ENCODE data around the gene PHLPP1. TPM values are rescaled to one million over a fixed set of nuclear protein-coding genes. Genes with fewer than 3 reads are reported as not detected.

PHLPP1 gene
- total and polyA plus RNA-seq, 9 donors: 4.4 to 15.9 (median 12.0) TPM

- intact Hi-C loops (cut with DNase I): loop anchor here in 1 of 4 donors (5.0 kb wide), 1 partner anchor 43 kb away; no protein-coding TSS in a partner anchor
- Histone ChIP-seq H3K27me3 (no peaks in the 10 kb centered on the region), H3K27ac (no peak overlapping the region), H3K9me3 (no peaks in the 10 kb centered on the region), H3K4me3 (no peak overlapping the region), H3K36me3 (no peaks in the 10 kb centered on the region), H3K4me1 (ENCODE audit: insufficient read depth) (no peaks in the 10 kb centered on the region)
- 73 to 89% (median 89%) methylated on average over 4 of the region's 4 CpGs for WGBS, 3 donors
- DNase-seq: no peak
- TF ChIP-seq, protein P1, sequence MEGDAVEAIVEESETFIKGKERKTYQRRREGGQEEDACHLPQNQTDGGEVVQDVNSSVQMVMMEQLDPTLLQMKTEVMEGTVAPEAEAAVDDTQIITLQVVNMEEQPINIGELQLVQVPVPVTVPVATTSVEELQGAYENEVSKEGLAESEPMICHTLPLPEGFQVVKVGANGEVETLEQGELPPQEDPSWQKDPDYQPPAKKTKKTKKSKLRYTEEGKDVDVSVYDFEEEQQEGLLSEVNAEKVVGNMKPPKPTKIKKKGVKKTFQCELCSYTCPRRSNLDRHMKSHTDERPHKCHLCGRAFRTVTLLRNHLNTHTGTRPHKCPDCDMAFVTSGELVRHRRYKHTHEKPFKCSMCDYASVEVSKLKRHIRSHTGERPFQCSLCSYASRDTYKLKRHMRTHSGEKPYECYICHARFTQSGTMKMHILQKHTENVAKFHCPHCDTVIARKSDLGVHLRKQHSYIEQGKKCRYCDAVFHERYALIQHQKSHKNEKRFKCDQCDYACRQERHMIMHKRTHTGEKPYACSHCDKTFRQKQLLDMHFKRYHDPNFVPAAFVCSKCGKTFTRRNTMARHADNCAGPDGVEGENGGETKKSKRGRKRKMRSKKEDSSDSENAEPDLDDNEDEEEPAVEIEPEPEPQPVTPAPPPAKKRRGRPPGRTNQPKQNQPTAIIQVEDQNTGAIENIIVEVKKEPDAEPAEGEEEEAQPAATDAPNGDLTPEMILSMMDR (IDR thresholded peaks at IDR 0.05): no peak
- TF ChIP-seq EP300 (IDR thresholded peaks at IDR 0.05): no peak
Observed at GRCh38 chr18:62834715-62835114, 119.4 kb downstream of the PHLPP1 start.

DNA sequence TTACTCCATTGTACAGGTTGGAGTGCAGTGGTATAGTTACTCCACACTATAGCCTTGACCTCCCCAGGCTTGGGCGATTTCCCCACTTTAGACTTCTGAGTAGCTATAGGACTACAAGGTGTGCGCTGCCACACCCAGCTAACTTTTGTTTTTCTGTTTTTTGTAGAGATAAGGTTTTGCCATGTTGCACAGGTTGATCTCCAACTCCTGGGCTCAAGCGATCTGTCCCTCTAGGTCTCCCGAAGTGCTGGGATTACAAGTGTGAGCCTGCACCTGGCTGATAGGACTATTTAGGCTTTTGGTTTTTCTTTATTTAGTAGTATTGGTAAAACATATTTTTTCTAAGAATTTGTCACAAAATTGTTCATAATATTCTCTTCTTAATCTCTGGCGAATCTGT is 121.7 kb downstream of the PHLPP1 start:
- Histone ChIP-seq H3K27ac (no peak overlapping the region), H3K4me3 (no peak overlapping the region), H3K36me3 (no peaks in the 10 kb centered on the region), H3K9me3 (no peaks in the 10 kb centered on the region), H3K27me3 (no peaks in the 10 kb centered on the region), H3K4me1 (ENCODE audit: insufficient read depth) (no peaks in the 10 kb centered on the region)
- TF ChIP-seq, protein P1 (IDR thresholded peaks at IDR 0.05): no peak
- no peak for TF ChIP-seq EP300 (IDR thresholded peaks at IDR 0.05)
- intact Hi-C loops (cut with DNase I): loop anchor here in 1 of 4 donors (5.0 kb wide), 1 partner anchor 40 kb away; no protein-coding TSS in a partner anchor
- DNase-seq: no peak
- 97 to 99% (median 98%) methylated on average over 5 of the region's 5 CpGs for WGBS, 3 donors

- no peak for TF ChIP-seq EP300 (IDR thresholded peaks at IDR 0.05)
- TF ChIP-seq, protein P1 (IDR thresholded peaks at IDR 0.05): no peak
- no peak for TF ChIP-seq POLR2A (IDR thresholded peaks at IDR 0.05)
Observed at GRCh38 chr18:62838475-62839098, 123.2 kb downstream of the PHLPP1 start.

DNA sequence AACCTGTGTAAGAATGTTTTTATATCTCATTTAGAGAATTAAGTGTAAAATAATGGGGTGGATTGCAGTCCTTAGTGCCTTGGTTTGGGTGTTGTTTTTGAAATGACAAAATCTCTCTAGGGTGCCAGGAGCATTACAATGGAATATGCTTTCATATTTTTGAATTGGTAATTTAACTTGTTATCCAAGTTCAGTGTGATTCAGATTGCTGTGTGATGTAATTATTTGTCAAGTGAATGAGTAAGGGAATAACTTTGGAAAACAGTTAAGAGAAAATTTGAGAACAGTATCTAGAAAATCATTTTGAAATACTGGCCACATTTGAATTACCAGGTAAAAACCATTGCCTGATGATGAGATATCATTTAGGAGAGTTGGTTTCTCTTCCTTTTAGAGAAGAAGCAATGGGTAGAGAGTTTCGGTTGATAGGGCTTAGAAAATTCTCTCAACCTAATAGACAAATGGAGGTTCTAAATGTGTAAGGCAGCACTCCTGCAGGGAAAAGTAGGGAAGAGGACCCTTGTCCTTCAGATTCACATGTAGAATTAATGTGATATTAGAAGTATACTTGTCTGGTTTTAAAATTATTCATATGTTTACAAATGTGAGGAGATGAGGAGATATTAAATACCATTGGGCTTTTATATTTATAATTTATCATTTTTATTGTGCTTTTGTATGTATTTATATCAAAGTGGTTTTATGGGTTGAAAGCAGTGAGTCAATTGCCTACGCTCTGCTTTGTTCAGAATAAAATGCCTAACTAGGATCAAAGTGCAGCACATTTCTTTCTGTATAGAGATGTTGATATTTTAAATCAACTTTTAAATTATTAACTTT is 124.8 kb downstream of the PHLPP1 start:
- Histone ChIP-seq H3K9me3 (no peaks in the 10 kb centered on the region), H3K4me3 (no peak overlapping the region), H3K27ac (no peak overlapping the region), H3K27me3 (no peaks in the 10 kb centered on the region), H3K36me3 (no peaks in the 10 kb centered on the region), H3K4me1 (ENCODE audit: insufficient read depth) (no peaks in the 10 kb centered on the region)
- no peak for TF ChIP-seq EP300 (IDR thresholded peaks at IDR 0.05)
- TF ChIP-seq, protein P1 (IDR thresholded peaks at IDR 0.05): no peak
- DNase-seq: no peak
- WGBS, 3 donors: 78 to 84% (median 84%) methylated on average over 2 of the region's 2 CpGs
- intact Hi-C loops (cut with DNase I): loop anchor here in 1 of 4 donors (5.0 kb wide), 1 partner anchor 37 kb away; no protein-coding TSS in a partner anchor

More at GRCh38 chr18:62838475-62839098, 123.2 kb downstream of the PHLPP1 start:
- H3K4me1 ChIP-seq (ENCODE audit: insufficient read depth): no peaks in the 10 kb centered on the region
- H3K27ac ChIP-seq: no peak overlapping the region
- WGBS, 3 donors: 93 to 98% (median 98%) methylated on average over 1 of the region's 1 CpG
- no peaks in the 10 kb centered on the region for H3K36me3 ChIP-seq
- H3K27me3 ChIP-seq: no peaks in the 10 kb centered on the region
- intact Hi-C loops (cut with DNase I): loop anchor here in 1 of 4 donors (5.0 kb wide), 1 partner anchor 39 kb away; no protein-coding TSS in a partner anchor
- no peak for DNase-seq
- H3K4me3 ChIP-seq: no peak overlapping the region
- no peaks in the 10 kb centered on the region for H3K9me3 ChIP-seq

Data from ovary (tissue), 9 donors.